B cell (primary cell): ENCODE results near the gene IFI35. TPM values are rescaled to one million over a fixed set of nuclear protein-coding genes. Genes with fewer than 3 reads are reported as not detected.

Experiments
- ATAC-seq: fragments of 200-7000 bp; cut with Tn5 transposase; one replicate; pipeline ENCODE4 v1.10.0; 2021; ENCODE audit warnings: low read depth, mild to moderate bottlenecking, moderate number of reproducible peaks, moderate library complexity
- CTCF ChIA-PET: fragments of 350-600 bp; sonication (Branson Sonifier 250); formaldehyde crosslinking; loops from one replicate; lab custom pipeline; 2021; ENCODE audit warnings: antibody characterized with exemption, inconsistent platforms; lab: Charles Lee
- POLR2A ChIA-PET: fragments of 350-600 bp; sonication (Branson Sonifier 250); formaldehyde crosslinking; loops from one replicate; lab custom pipeline; 2021; ENCODE audit warnings: antibody characterized with exemption; lab: Charles Lee
- DNase-seq: peaks from one replicate; pipeline ENCODE4 v3.0.0; 2013
- H2AFZ ChIP-seq: 2 replicates; pipeline ENCODE4 v1.6.1; 2012; ENCODE audit warnings: mild to moderate bottlenecking, low read depth, low read length; ENCODE audit not compliant: insufficient read depth, poor library complexity, severe bottlenecking
- H3K27ac ChIP-seq, 2 donors: 1 replicate in 1 of 2; 2 replicates in 1 of 2; pipeline ENCODE4 v1.5.1; 2012 to 2013; ENCODE audit warnings: low read length in 2 of 2, mild to moderate bottlenecking in 2 of 2, moderate library complexity in 1 of 2
- H3K27me3 ChIP-seq, 4 experiments: fragments of 200-600 bp in 1 of 4; sonication (generic) in 1 of 4; replicated peaks in 1 of 4; 1 replicate in 2 of 4; 2 replicates in 2 of 4; pipeline versions ENCODE4 v1.6.1 to v1.7.0; 2013 to 2016; ENCODE audit warnings: low read length in 3 of 4, mild to moderate bottlenecking in 2 of 4, mixed read lengths in 1 of 4, moderate library complexity in 1 of 4; ENCODE audit not compliant: insufficient read depth in 4 of 4, control insufficient read depth in 3 of 4; ENCODE audit errors: control extremely low read depth in 1 of 4
- H3K36me3 ChIP-seq, 2 experiments: replicated peaks in 1 of 2; 1 replicate in 1 of 2; 2 replicates in 1 of 2; pipeline versions ENCODE4 v1.6.1 to v1.7.1; 2013; ENCODE audit warnings: low read length in 1 of 2; ENCODE audit not compliant: insufficient read depth in 2 of 2, control insufficient read depth in 1 of 2; ENCODE audit errors: control extremely low read depth in 1 of 2, extremely low read depth in 1 of 2
- H3K4me1 ChIP-seq, 2 donors: fragments of 200-600 bp in 1 of 2; sonication (generic) in 1 of 2; 1 replicate in 1 of 2; 2 replicates in 1 of 2; pipeline versions ENCODE4 v1.5.1 to v1.6.1; 2013 to 2017; ENCODE audit warnings: low read length in 2 of 2; ENCODE audit not compliant: control insufficient read depth in 2 of 2, insufficient read depth in 2 of 2
- H3K4me2 ChIP-seq: replicated peaks from 2 replicates; pipeline ENCODE3; 2012; ENCODE audit warnings: mild to moderate bottlenecking, low read depth, low read length; ENCODE audit not compliant: poor library complexity, severe bottlenecking
- H3K4me3 ChIP-seq, 5 experiments: fragments of 200-600 bp in 1 of 5; sonication (generic) in 1 of 5; 1 replicate in 3 of 5; 2 replicates in 2 of 5; pipeline versions ENCODE4 v1.5.1 to v1.7.0; 2011 to 2016; ENCODE audit warnings: low read length in 4 of 5, mild to moderate bottlenecking in 4 of 5, low read depth in 2 of 5, control low read depth in 1 of 5, moderate library complexity in 1 of 5; ENCODE audit not compliant: insufficient read depth in 1 of 5; ENCODE audit errors: control extremely low read depth in 1 of 5, extremely low read depth in 1 of 5
- H3K79me2 ChIP-seq: fragments of 200-600 bp; sonication (generic); one replicate; pipeline ENCODE4 v1.6.0; 2016; ENCODE audit warnings: low read length; ENCODE audit not compliant: control insufficient read depth, insufficient read depth
- H3K9ac ChIP-seq: fragments of 200-600 bp; sonication (generic); 2 replicates; pipeline ENCODE4 v1.6.1; 2017; ENCODE audit warnings: mild to moderate bottlenecking, low read length, moderate library complexity
- H3K9me3 ChIP-seq, 3 donors: one replicate each; pipeline versions ENCODE4 v1.6.1 to v1.7.1; 2013; ENCODE audit warnings: low read length in 2 of 3; ENCODE audit not compliant: control insufficient read depth in 2 of 3, insufficient read depth in 1 of 3; ENCODE audit errors: control extremely low read depth in 1 of 3
- H4K20me1 ChIP-seq: 2 replicates; pipeline ENCODE4 v1.6.0; 2012; ENCODE audit warnings: mild to moderate bottlenecking, low read length; ENCODE audit not compliant: insufficient read depth, control insufficient read depth, poor library complexity, severe bottlenecking
- H3K27ac Mint-ChIP-seq: one replicate; pipeline ENCODE4 v1.8.0; 2021; ENCODE audit warnings: mixed read lengths
- H3K27me3 Mint-ChIP-seq: one replicate; pipeline ENCODE4 v1.8.0; 2021; ENCODE audit warnings: mixed read lengths
- H3K4me1 Mint-ChIP-seq: one replicate; pipeline ENCODE4 v1.8.0; 2021; ENCODE audit warnings: mixed read lengths
- H3K4me3 Mint-ChIP-seq: one replicate; pipeline ENCODE4 v1.8.0; 2021; ENCODE audit warnings: mixed read lengths
- H3K9me3 Mint-ChIP-seq: one replicate; pipeline ENCODE4 v1.8.0; 2022; ENCODE audit warnings: mixed read lengths; ENCODE audit not compliant: insufficient read depth
- CTCF ChIP-seq: fragments of 200-600 bp; IDR thresholded peaks from one replicate; pipeline ENCODE4 v1.8.0; 2022; ENCODE audit warnings: antibody characterized with exemption, mild to moderate bottlenecking
- EZH2 ChIP-seq: IDR thresholded peaks from 2 replicates; pipeline ENCODE4 v1.6.1; 2012; ENCODE audit warnings: borderline replicate concordance, low read depth, mild to moderate bottlenecking, moderate library complexity, low read length; ENCODE audit not compliant: insufficient read depth, poor library complexity, severe bottlenecking
- WGBS: methylation state at CpG from one replicate; pipeline ENCODE4 v1.1.5; 2013; ENCODE audit warnings: missing lambda C conversion rate; ENCODE audit not compliant: insufficient coverage; 5-methylcytosine and 5-hydroxymethylcytosine counted together
- intact Hi-C: fragments of 100-400 bp; cut with micrococcal nuclease; formaldehyde crosslinking; loops from one replicate; pipeline ENCODE4 v1.10.0; 2022
- polyA plus RNA-seq: library from polyadenylated mRNA; depleted of rRNA; stranded (reverse); fragments of >200 nt; gene quantifications from 2 replicates; pipeline ENCODE4 v1.2.3, GENCODE V29; 2012
- total RNA-seq, 2 donors: library from RNA; stranded (reverse); fragments of 120-200 nt in 1 of 2; gene quantifications; 1 replicate in 1 of 2; 2 replicates in 1 of 2; pipeline versions ENCODE4 v1.2.3 to v1.2.4, GENCODE V29; 2013 to 2022

Gene IFI35
- total and polyA plus RNA-seq, 2 donors (not counting 1 experiment from before 2014, with no cell fraction given) = 37.2 to 42.2 TPM

- no peak overlapping the region for H3K9ac ChIP-seq
- H3K4me3 ChIP-seq = no peak overlapping the region
- DNase-seq = no peak
- no peaks in the 10 kb centered on the region for H3K36me3 ChIP-seq
- ATAC-seq = no peak
- H3K4me2 ChIP-seq = no peak overlapping the region
- H2AFZ ChIP-seq = no peak overlapping the region
- Mint-ChIP-seq H3K9me3 (no peaks in the 10 kb centered on the region), H3K4me3 (no peak overlapping the region), H3K27ac (no peak overlapping the region), H3K4me1 (no peaks in the 10 kb centered on the region), H3K27me3 (no peaks in the 10 kb centered on the region)
- TF ChIP-seq CTCF = no peak
- no peak for TF ChIP-seq EZH2
- H3K4me1 ChIP-seq = no peaks in the 10 kb centered on the region
- H3K27me3 ChIP-seq = no peaks in the 10 kb centered on the region
- no peaks in the 10 kb centered on the region for H3K9me3 ChIP-seq
- H4K20me1 ChIP-seq = no peaks in the 10 kb centered on the region
- CTCF ChIA-PET = no interaction called here
- no peaks in the 10 kb centered on the region for H3K79me2 ChIP-seq
- intact Hi-C loops = no loop called here
- POLR2A ChIA-PET = interaction anchor here (0.6 kb wide), 1 partner anchor 792 kb away, joined by 3 read pairs; no protein-coding TSS in a partner anchor
- no peak overlapping the region for H3K27ac ChIP-seq
Measured at GRCh38 chr17:43043307-43043706, 36.7 kb downstream of the IFI35 start.

- POLR2A ChIA-PET = interaction anchor here (0.6 kb wide), 1 partner anchor 10 kb away, joined by 5 read pairs; no protein-coding TSS in a partner anchor
- CTCF ChIA-PET = interaction anchor here (0.7 kb wide), 1 partner anchor 310 kb away, joined by 3 read pairs; no protein-coding TSS in a partner anchor
- H3K27ac Mint-ChIP-seq = no peak overlapping the region
Measured at GRCh38 chr17:43044024-43044423, 37.4 kb downstream of the IFI35 start.

More at GRCh38 chr17:43044024-43044423, 37.4 kb downstream of the IFI35 start:
- no peak overlapping the region for H3K27ac ChIP-seq
- H3K9ac ChIP-seq = no peak overlapping the region
- H3K27me3 ChIP-seq = no peaks in the 10 kb centered on the region
- H4K20me1 ChIP-seq = no peaks in the 10 kb centered on the region
- intact Hi-C loops = no loop called here
- no peak for TF ChIP-seq CTCF
- no peak for TF ChIP-seq EZH2
- no peaks in the 10 kb centered on the region for H3K9me3 ChIP-seq
- H3K4me2 ChIP-seq = no peak overlapping the region
- Mint-ChIP-seq H3K27me3 (no peaks in the 10 kb centered on the region), H3K9me3 (no peaks in the 10 kb centered on the region), H3K4me1 (no peaks in the 10 kb centered on the region), H3K4me3 (no peak overlapping the region)
- H3K4me3 ChIP-seq = no peak overlapping the region
- no peaks in the 10 kb centered on the region for H3K79me2 ChIP-seq
- peaks cover 0 to 3% of the 10 kb centered on the region in 2 experiments for H3K36me3 ChIP-seq
- 100% methylated on average over 2 of the region's 4 CpGs for WGBS
- no peaks in the 10 kb centered on the region for H3K4me1 ChIP-seq
- no peak for ATAC-seq
- no peak overlapping the region for H2AFZ ChIP-seq
- DNase-seq = no peak
